HG03159 (cell line): ENCODE measurements around the gene DHX30.

Source experiments
- ATAC-seq: cut with Tn5 transposase; IDR thresholded peaks from one replicate; pipeline ENCODE4 v1.9.1; 2021; ENCODE audit warnings: mild to moderate bottlenecking, moderate library complexity; ENCODE audit not compliant: unreplicated experiment

DHX30 gene

GRCh38 chr3:47850564-47851410 is 47.8 kb downstream of the DHX30 start:
- no peak for ATAC-seq

- no peak for ATAC-seq
Observed at GRCh38 chr3:47851888-47852603, 49.1 kb downstream of the DHX30 start.

GRCh38 chr3:47852604-47853602 is 50.0 kb downstream of the DHX30 start:
- no peak for ATAC-seq

GRCh38 chr3:47854267-47854666 is 51.3 kb downstream of the DHX30 start:
- ATAC-seq = no peak

GRCh38 chr3:47854720-47855455 is 52.0 kb downstream of the DHX30 start:
- ATAC-seq = no peak

- no peak for ATAC-seq
Observed at GRCh38 chr3:47855461-47856383, 52.8 kb downstream of the DHX30 start.

GRCh38 chr3:47856669-47857068 is 53.7 kb downstream of the DHX30 start:
- no peak for ATAC-seq

GRCh38 chr3:47857151-47857550 is 54.2 kb downstream of the DHX30 start:
- ATAC-seq = no peak

- ATAC-seq = no peak
Observed at GRCh38 chr3:47859956-47860605, 57.1 kb downstream of the DHX30 start.

GRCh38 chr3:47863391-47864128 is 60.6 kb downstream of the DHX30 start:
- ATAC-seq = no peak

- ATAC-seq = no peak
Observed at GRCh38 chr3:47865192-47865591, 62.3 kb downstream of the DHX30 start.

- ATAC-seq = no peak
Observed at GRCh38 chr3:47867451-47868044, 64.6 kb downstream of the DHX30 start.

GRCh38 chr3:47868306-47868705 is 65.4 kb downstream of the DHX30 start:
- no peak for ATAC-seq

- no peak for ATAC-seq
Observed at GRCh38 chr3:47870156-47870555, 67.2 kb downstream of the DHX30 start.

- no peak for ATAC-seq
Observed at GRCh38 chr3:47870702-47871260, 67.8 kb downstream of the DHX30 start.

GRCh38 chr3:47871389-47871788 is 68.5 kb downstream of the DHX30 start:
- no peak for ATAC-seq

- ATAC-seq = no peak
Observed at GRCh38 chr3:47872916-47873315, 70.0 kb downstream of the DHX30 start.
